ENCODE data around the gene PXDN. TPM values are rescaled to one million over a fixed set of nuclear protein-coding genes. Genes with fewer than 3 reads are reported as not detected.

PXDN gene
- total RNA-seq, 4 donors from 2014 or later = 0.72 to 10.9 (median 5.9) TPM

GRCh38 chr2:1611886-1612285, 132.4 kb downstream of the PXDN start:
- no peak for DNase-seq
- Histone ChIP-seq H3K4me3 (no peak overlapping the region), H3K36me3 (no peaks in the 10 kb centered on the region), H3K4me1 (no peaks in the 10 kb centered on the region), H3K9me3 (no peaks in the 10 kb centered on the region), H3K27ac (no peak overlapping the region), H3K27me3 (peaks cover 0 to 13% (median 0%) of the 10 kb centered on the region in 4 donors)
- no peak for TF ChIP-seq CTCF (IDR thresholded peaks at IDR 0.05)
- no peak for TF ChIP-seq POLR2A (IDR thresholded peaks at IDR 0.05)
- intact Hi-C loops (cut with DNase I) = no loop called here
- WGBS, 2 donors = 80 to 88% methylated on average over 7 to 8 of the region's 8 CpGs

- H3K27ac ChIP-seq = no peak overlapping the region
- peaks cover 0 to 9% (median 0%) of the 10 kb centered on the region in 3 donors for H3K4me1 ChIP-seq
- intact Hi-C loops (cut with DNase I) = no loop called here
- DNase-seq = no peak
- H3K36me3 ChIP-seq = no peaks in the 10 kb centered on the region
- TF ChIP-seq POLR2A (IDR thresholded peaks at IDR 0.05) (no peak), CTCF (IDR thresholded peaks at IDR 0.05) (no peak)
- no peak overlapping the region for H3K4me3 ChIP-seq
- no peaks in the 10 kb centered on the region for H3K9me3 ChIP-seq
- 80 to 88% methylated on average over 11 to 14 of the region's 18 CpGs for WGBS, 2 donors
- H3K27me3 ChIP-seq = peaks cover 0 to 30% (median 0%) of the 10 kb centered on the region in 4 donors
Observed at GRCh38 chr2:1610096-1610485, 134.2 kb downstream of the PXDN start.

- DNase-seq = no peak
- no peaks in the 10 kb centered on the region for H3K9me3 ChIP-seq
- H3K4me1 ChIP-seq = peaks cover 0 to 12% (median 0%) of the 10 kb centered on the region in 3 donors
- intact Hi-C loops (cut with DNase I) = no loop called here
- no peak for TF ChIP-seq CTCF (IDR thresholded peaks at IDR 0.05)
- no peak for TF ChIP-seq POLR2A (IDR thresholded peaks at IDR 0.05)
- H3K36me3 ChIP-seq = no peaks in the 10 kb centered on the region
- H3K27ac ChIP-seq = no peak overlapping the region
- peaks cover 0 to 35% (median 0%) of the 10 kb centered on the region in 4 donors for H3K27me3 ChIP-seq
- WGBS, 2 donors = 50 to 70% methylated on average over 12 of the region's 12 CpGs
- no peak overlapping the region for H3K4me3 ChIP-seq
Observed at GRCh38 chr2:1609485-1610095, 134.7 kb downstream of the PXDN start.

- no peak overlapping the region for H3K4me3 ChIP-seq
- intact Hi-C loops (cut with DNase I) = no loop called here
- H3K27me3 ChIP-seq = peaks cover 0 to 35% (median 0%) of the 10 kb centered on the region in 4 donors
- no peak for DNase-seq
- H3K36me3 ChIP-seq = no peaks in the 10 kb centered on the region
- H3K4me1 ChIP-seq = peaks cover 0 to 12% (median 0%) of the 10 kb centered on the region in 3 donors
- no peak overlapping the region for H3K27ac ChIP-seq
- 78 to 93% methylated on average over 3 of the region's 3 CpGs for WGBS, 2 donors
- no peaks in the 10 kb centered on the region for H3K9me3 ChIP-seq
- TF ChIP-seq CTCF (IDR thresholded peaks at IDR 0.05) (no peak), POLR2A (IDR thresholded peaks at IDR 0.05) (no peak)
Observed at GRCh38 chr2:1609040-1609439, 135.3 kb downstream of the PXDN start.

- WGBS, 2 donors = 43 to 50% methylated on average over 11 of the region's 11 CpGs
- Histone ChIP-seq H3K27me3 (peaks cover 0 to 38% (median 0%) of the 10 kb centered on the region in 4 donors), H3K9me3 (no peaks in the 10 kb centered on the region), H3K4me3 (no peak overlapping the region), H3K27ac (no peak overlapping the region), H3K36me3 (no peaks in the 10 kb centered on the region), H3K4me1 (peaks cover 0 to 12% (median 0%) of the 10 kb centered on the region in 3 donors)
- intact Hi-C loops (cut with DNase I) = no loop called here
- no peak for DNase-seq
- TF ChIP-seq POLR2A (IDR thresholded peaks at IDR 0.05) = no peak
- no peak for TF ChIP-seq CTCF (IDR thresholded peaks at IDR 0.05)
Observed at GRCh38 chr2:1607971-1608688, 136.2 kb downstream of the PXDN start.

All from esophagus squamous epithelium (tissue), 5 donors.